HUES6 (cell line): ENCODE results near the gene EEF2.
A peak's percentile ranks its signal among the peaks of the same experiment; 100 is the strongest.

Source experiments
- H3K27ac ChIP-seq: 2 replicates; pipeline ENCODE4 v1.7.0; 2013; ENCODE audit warnings: low read depth, mild to moderate bottlenecking, low read length, inconsistent platforms
- H3K27me3 ChIP-seq: 2 replicates; pipeline ENCODE4 v1.6.1; 2013; ENCODE audit warnings: low read length; ENCODE audit not compliant: control insufficient read depth, insufficient read depth
- H3K36me3 ChIP-seq: 2 replicates; pipeline ENCODE4 v1.6.1; 2013; ENCODE audit warnings: low read length; ENCODE audit not compliant: control insufficient read depth, insufficient read depth
- H3K4me1 ChIP-seq: 2 replicates; pipeline ENCODE4 v1.6.1; 2013; ENCODE audit warnings: low read length; ENCODE audit not compliant: control insufficient read depth, insufficient read depth
- H3K4me3 ChIP-seq: 2 replicates; pipeline ENCODE4 v1.5.1; 2013; ENCODE audit warnings: low read depth, low read length
- H3K9ac ChIP-seq: one replicate; pipeline ENCODE4 v1.6.1; 2013; ENCODE audit warnings: mild to moderate bottlenecking, low read length
- H3K9me3 ChIP-seq: 2 replicates; pipeline ENCODE4 v1.6.1; 2013; ENCODE audit warnings: low read depth, low read length; ENCODE audit not compliant: control insufficient read depth, insufficient read depth

Gene EEF2

GRCh38 chr19:3982701-3983541, 2.3 kb downstream of the EEF2 start:
- Histone ChIP-seq H3K27me3 (peaks cover 8% of the 10 kb centered on the region; the same call in 1 of the 2 replicates), H3K4me3 (peak overlapping the region; percentile 93)

GRCh38 chr19:3981736-3982681, 3.3 kb downstream of the EEF2 start:
- peaks cover 8% of the 10 kb centered on the region; the same call in 1 of the 2 replicates for H3K27me3 ChIP-seq
- H3K9ac ChIP-seq = peak overlapping the region; percentile 95
- no peak overlapping the region for H3K4me3 ChIP-seq
- H3K4me1 ChIP-seq = peaks cover 26% of the 10 kb centered on the region
- peaks cover 79% of the 10 kb centered on the region for H3K36me3 ChIP-seq
- H3K9me3 ChIP-seq = no peaks in the 10 kb centered on the region
- H3K27ac ChIP-seq = no peak overlapping the region; the same call in 1 of the 2 replicates

More at GRCh38 chr19:3982701-3983541, 2.3 kb downstream of the EEF2 start:
- Histone ChIP-seq H3K36me3 (peaks cover 69% of the 10 kb centered on the region), H3K4me1 (peaks cover 26% of the 10 kb centered on the region), H3K9me3 (no peaks in the 10 kb centered on the region), H3K27ac (peak overlapping the region; percentile 99), H3K9ac (peak overlapping the region; percentile 95)

- Histone ChIP-seq H3K27ac (no peak overlapping the region), H3K9me3 (no peaks in the 10 kb centered on the region), H3K36me3 (peaks cover 85% of the 10 kb centered on the region), H3K9ac (no peak overlapping the region), H3K27me3 (peaks cover 6% of the 10 kb centered on the region; the same call in 1 of the 2 replicates), H3K4me1 (peaks cover 22% of the 10 kb centered on the region), H3K4me3 (no peak overlapping the region)
Observed at GRCh38 chr19:3981373-3981735, 3.9 kb downstream of the EEF2 start.

- Histone ChIP-seq H3K9ac (no peak overlapping the region), H3K9me3 (no peaks in the 10 kb centered on the region), H3K27ac (no peak overlapping the region), H3K27me3 (0 out of 2 replicates have a peak, but pooled peaks cover under 1% of the 10 kb centered on the region), H3K4me1 (peaks cover 15% of the 10 kb centered on the region), H3K4me3 (no peak overlapping the region), H3K36me3 (peaks cover 92% of the 10 kb centered on the region)
Observed at GRCh38 chr19:3980353-3981251, 4.7 kb downstream of the EEF2 start.

- Histone ChIP-seq H3K27me3 (no peaks in the 10 kb centered on the region), H3K27ac (no peak overlapping the region), H3K4me1 (peaks cover 14% of the 10 kb centered on the region), H3K9me3 (no peaks in the 10 kb centered on the region), H3K4me3 (no peak overlapping the region), H3K9ac (no peak overlapping the region), H3K36me3 (peaks cover 98% of the 10 kb centered on the region)
Observed at GRCh38 chr19:3979674-3980352, 5.5 kb downstream of the EEF2 start.

GRCh38 chr19:3979289-3979673, 6.0 kb downstream of the EEF2 start:
- H3K36me3 ChIP-seq = peaks cover 93% of the 10 kb centered on the region
- H3K9me3 ChIP-seq = no peaks in the 10 kb centered on the region
- no peak overlapping the region for H3K4me3 ChIP-seq
- no peaks in the 10 kb centered on the region for H3K27me3 ChIP-seq
- H3K9ac ChIP-seq = no peak overlapping the region
- H3K4me1 ChIP-seq = peaks cover 14% of the 10 kb centered on the region
- H3K27ac ChIP-seq = no peak overlapping the region

GRCh38 chr19:3978145-3978544, 7.1 kb downstream of the EEF2 start:
- H3K9ac ChIP-seq = no peak overlapping the region
- H3K36me3 ChIP-seq = peaks cover 82% of the 10 kb centered on the region
- no peak overlapping the region for H3K4me3 ChIP-seq
- H3K27ac ChIP-seq = no peak overlapping the region
- peaks cover 2% of the 10 kb centered on the region; the same call in 1 of the 2 replicates for H3K4me1 ChIP-seq
- no peaks in the 10 kb centered on the region for H3K9me3 ChIP-seq
- H3K27me3 ChIP-seq = no peaks in the 10 kb centered on the region

GRCh38 chr19:3977242-3978143, 7.8 kb downstream of the EEF2 start:
- Histone ChIP-seq H3K4me1 (no peaks in the 10 kb centered on the region), H3K9me3 (no peaks in the 10 kb centered on the region), H3K36me3 (peaks cover 79% of the 10 kb centered on the region), H3K27ac (no peak overlapping the region), H3K9ac (no peak overlapping the region), H3K4me3 (no peak overlapping the region), H3K27me3 (no peaks in the 10 kb centered on the region)

GRCh38 chr19:3976495-3977241, 8.6 kb downstream of the EEF2 start:
- no peak overlapping the region for H3K27ac ChIP-seq
- H3K27me3 ChIP-seq = no peaks in the 10 kb centered on the region
- no peak overlapping the region for H3K9ac ChIP-seq
- peaks cover 71% of the 10 kb centered on the region for H3K36me3 ChIP-seq
- no peak overlapping the region for H3K4me3 ChIP-seq
- no peaks in the 10 kb centered on the region for H3K4me1 ChIP-seq
- H3K9me3 ChIP-seq = no peaks in the 10 kb centered on the region
